Tibial nerve (tissue), 4 donors: ENCODE measurements around the gene SV2A. TPM values are rescaled to one million over a fixed set of nuclear protein-coding genes. Genes with fewer than 3 reads are reported as not detected.
"Not testable (repeated sequence)": the region's sequence is repeated elsewhere in the genome, so short reads cannot be mapped to it uniquely, and the experiment has no call there.

ENCODE experiments used
- DNase-seq, 2 donors: peaks; one replicate each; pipeline ENCODE4 v3.0.0-alpha.2; 2019; ENCODE audit warnings: low spot score in 2 of 2
- H3K27ac ChIP-seq, 4 donors: fragments of 200-600 bp; sonication (generic) in 3 of 4; one replicate each; pipeline ENCODE4 v1.5.1; 2017 to 2019; ENCODE audit warnings: mild to moderate bottlenecking in 1 of 4
- H3K27me3 ChIP-seq, 2 donors: fragments of 200-600 bp; sonication (generic) in 1 of 2; one replicate each; pipeline versions ENCODE4 v1.5.1 to v1.6.0; 2017 to 2019
- H3K36me3 ChIP-seq, 3 donors: fragments of 200-600 bp; sonication (generic); one replicate each; pipeline ENCODE4 v1.5.1; 2018 to 2019
- H3K4me1 ChIP-seq, 4 donors: fragments of 200-600 bp; sonication (generic) in 3 of 4; one replicate each; pipeline ENCODE4 v1.5.1; 2017 to 2019
- H3K4me3 ChIP-seq, 4 donors: fragments of 200-600 bp; sonication (generic) in 3 of 4; one replicate each; pipeline ENCODE4 v1.5.1; 2017 to 2019; ENCODE audit warnings: mild to moderate bottlenecking in 1 of 4, moderate library complexity in 1 of 4
- H3K9me3 ChIP-seq, 4 donors: fragments of 200-600 bp; sonication (generic) in 3 of 4; one replicate each; pipeline ENCODE4 v1.5.1; 2017 to 2019
- EP300 ChIP-seq, 2 donors: sonication (generic); formaldehyde crosslinking; IDR thresholded peaks; one replicate each; pipeline ENCODE4 v1.6.1; 2017; ENCODE audit warnings: antibody characterized with exemption in 2 of 2, mild to moderate bottlenecking in 1 of 2
- POLR2A ChIP-seq, 2 donors: fragments of 450-650 bp; IDR thresholded peaks; one replicate each; pipeline ENCODE4 v1.6.1; 2017; ENCODE audit warnings: antibody characterized with exemption in 2 of 2, mild to moderate bottlenecking in 2 of 2, moderate library complexity in 2 of 2
- WGBS, 2 donors: methylation state at CpG; one replicate each; pipeline ENCODE4 v1.1.5; 2018; 5-methylcytosine and 5-hydroxymethylcytosine counted together
- total RNA-seq, 4 donors: library from RNA; depleted of rRNA; stranded (reverse); fragments of >200 nt; gene quantifications; one replicate each; pipeline ENCODE4 v1.1.0, GENCODE V29; 2016
- TF ChIP-seq, protein P1 (sequence below), 5 experiments: fragments of 200-600 bp in 3 of 5; fragments of 450-650 bp in 2 of 5; sonication (generic) in 3 of 5; IDR thresholded peaks; one replicate each; pipeline ENCODE4 v1.5.1; 2016 to 2019; ENCODE audit warnings: antibody characterized with exemption in 5 of 5, mild to moderate bottlenecking in 3 of 5, moderate library complexity in 2 of 5

SV2A gene
- total RNA-seq, 4 donors from 2014 or later, result 0.66 to 2.7 (median 1.8) TPM

- peak; percentile 23 to 79 for DNase-seq
- peak overlapping the region; percentile 48 to 80 (median 66) for H3K27ac ChIP-seq
- no peak overlapping the region for H3K4me3 ChIP-seq
- H3K27me3 ChIP-seq, result no peaks in the 10 kb centered on the region
- 8 to 19% methylated on average over 3 of the region's 3 CpGs for WGBS, 2 donors
- peaks cover 0 to 37% (median 10%) of the 10 kb centered on the region in 4 donors for H3K4me1 ChIP-seq
- TF ChIP-seq EP300 (IDR thresholded peaks at IDR 0.05), result peak; percentile 31 to 40
- TF ChIP-seq, protein P1, sequence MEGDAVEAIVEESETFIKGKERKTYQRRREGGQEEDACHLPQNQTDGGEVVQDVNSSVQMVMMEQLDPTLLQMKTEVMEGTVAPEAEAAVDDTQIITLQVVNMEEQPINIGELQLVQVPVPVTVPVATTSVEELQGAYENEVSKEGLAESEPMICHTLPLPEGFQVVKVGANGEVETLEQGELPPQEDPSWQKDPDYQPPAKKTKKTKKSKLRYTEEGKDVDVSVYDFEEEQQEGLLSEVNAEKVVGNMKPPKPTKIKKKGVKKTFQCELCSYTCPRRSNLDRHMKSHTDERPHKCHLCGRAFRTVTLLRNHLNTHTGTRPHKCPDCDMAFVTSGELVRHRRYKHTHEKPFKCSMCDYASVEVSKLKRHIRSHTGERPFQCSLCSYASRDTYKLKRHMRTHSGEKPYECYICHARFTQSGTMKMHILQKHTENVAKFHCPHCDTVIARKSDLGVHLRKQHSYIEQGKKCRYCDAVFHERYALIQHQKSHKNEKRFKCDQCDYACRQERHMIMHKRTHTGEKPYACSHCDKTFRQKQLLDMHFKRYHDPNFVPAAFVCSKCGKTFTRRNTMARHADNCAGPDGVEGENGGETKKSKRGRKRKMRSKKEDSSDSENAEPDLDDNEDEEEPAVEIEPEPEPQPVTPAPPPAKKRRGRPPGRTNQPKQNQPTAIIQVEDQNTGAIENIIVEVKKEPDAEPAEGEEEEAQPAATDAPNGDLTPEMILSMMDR (IDR thresholded peaks at IDR 0.05), result peak; percentile 66 to 91 (median 73)
- no peak for TF ChIP-seq POLR2A (IDR thresholded peaks at IDR 0.05)
- H3K36me3 ChIP-seq, result peaks cover 0 to 72% (median 6%) of the 10 kb centered on the region in 3 donors
- H3K9me3 ChIP-seq, result peaks cover 0 to 5% (median 0%) of the 10 kb centered on the region in 4 donors
These were observed 44.5 kb upstream of the SV2A start for GRCh38 chr1:149962039-149962647.

DNA sequence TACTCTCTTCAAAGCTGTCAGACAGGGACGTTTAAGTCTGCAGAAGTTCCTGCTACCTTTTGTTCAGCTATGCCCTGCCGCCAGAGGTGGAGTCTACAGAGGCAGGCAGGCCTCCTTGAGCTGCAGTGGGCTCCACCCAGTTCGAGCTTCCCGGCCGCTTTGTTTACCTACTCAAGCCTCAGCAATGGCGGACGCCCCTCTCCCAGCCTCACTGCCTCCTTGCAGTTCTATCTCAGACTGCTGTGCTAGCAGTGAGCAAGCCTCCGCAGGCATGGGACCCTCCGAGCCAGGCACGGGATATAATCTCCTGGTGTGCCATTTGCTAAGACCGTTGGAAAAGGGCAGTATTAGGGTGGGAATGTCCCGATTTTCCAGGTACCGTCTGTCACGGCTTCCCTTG, 39.9 kb upstream of the SV2A start:
- H3K9me3 ChIP-seq, H3K27ac ChIP-seq, H3K4me3 ChIP-seq, H3K27me3 ChIP-seq, DNase-seq: not testable (repeated sequence)
- peaks cover 0 to 10% (median 4%) of the 10 kb centered on the region in 4 donors for H3K4me1 ChIP-seq
- peaks cover 0 to 51% (median 6%) of the 10 kb centered on the region in 3 donors for H3K36me3 ChIP-seq
- WGBS, 2 donors, result 95 to 96% methylated on average over 14 of the region's 14 CpGs

- no peaks in the 10 kb centered on the region for H3K4me1 ChIP-seq
- no peaks in the 10 kb centered on the region for H3K9me3 ChIP-seq
- DNase-seq, result no peak
- 71 to 85% methylated on average over 6 of the region's 6 CpGs for WGBS, 2 donors
- TF ChIP-seq, protein P1 (IDR thresholded peaks at IDR 0.05), result no peak
- TF ChIP-seq EP300 (IDR thresholded peaks at IDR 0.05) (no peak), POLR2A (IDR thresholded peaks at IDR 0.05) (no peak)
- no peak overlapping the region for H3K27ac ChIP-seq
- no peak overlapping the region for H3K4me3 ChIP-seq
- no peaks in the 10 kb centered on the region for H3K27me3 ChIP-seq
- peaks cover 0 to 62% (median 5%) of the 10 kb centered on the region in 3 donors for H3K36me3 ChIP-seq
These were observed 32.3 kb upstream of the SV2A start for GRCh38 chr1:149949911-149950310.

DNA sequence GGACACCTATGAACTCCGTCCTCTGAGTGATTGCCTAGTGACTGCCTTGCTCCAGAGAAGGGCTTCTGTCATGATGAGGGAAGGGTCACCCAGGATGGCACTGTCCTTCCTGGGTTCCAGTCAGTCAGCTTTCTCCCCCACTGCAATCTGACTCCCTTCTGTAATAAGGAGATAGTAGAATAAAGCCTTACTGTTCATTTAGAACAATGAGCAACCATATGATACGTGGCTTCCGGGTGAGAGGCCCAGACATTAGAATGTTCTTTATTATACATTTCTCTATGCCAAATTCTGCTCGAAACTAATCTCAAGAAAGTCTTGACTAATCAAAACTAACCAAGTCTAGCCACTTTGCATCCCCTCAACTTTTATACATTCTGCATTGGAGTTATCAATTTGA, 27.6 kb upstream of the SV2A start:
- H3K4me1 ChIP-seq, result peaks cover 0 to 9% (median 0%) of the 10 kb centered on the region in 4 donors
- no peak for DNase-seq
- no peaks in the 10 kb centered on the region for H3K27me3 ChIP-seq
- WGBS, 2 donors, result 62 to 67% methylated on average over 4 of the region's 4 CpGs
- no peak overlapping the region for H3K27ac ChIP-seq
- H3K36me3 ChIP-seq, result peaks cover 0 to 74% (median 13%) of the 10 kb centered on the region in 3 donors
- H3K9me3 ChIP-seq, result no peaks in the 10 kb centered on the region
- H3K4me3 ChIP-seq, result no peak overlapping the region
- TF ChIP-seq POLR2A (IDR thresholded peaks at IDR 0.05) (no peak), EP300 (IDR thresholded peaks at IDR 0.05) (no peak)
- TF ChIP-seq, protein P1 (IDR thresholded peaks at IDR 0.05), result no peak

DNA sequence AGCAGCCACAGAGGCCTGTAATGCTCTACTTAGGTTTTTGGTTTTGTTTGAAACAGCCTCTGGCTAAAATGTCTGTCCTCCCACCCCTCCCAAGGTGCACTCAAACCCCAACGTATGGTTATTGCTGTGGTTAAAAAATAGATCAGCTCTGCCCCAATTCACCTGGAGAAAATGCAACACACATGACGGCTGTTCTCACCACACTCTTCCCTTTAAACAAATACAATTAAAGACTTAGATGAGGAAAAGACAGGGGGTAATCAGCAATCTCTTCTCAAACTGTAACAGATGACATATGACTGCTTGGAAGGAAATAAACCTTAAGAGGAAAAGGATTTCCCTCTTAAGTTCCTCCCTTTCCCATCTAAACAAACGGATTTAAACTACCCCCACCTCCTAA, 25.2 kb upstream of the SV2A start:
- DNase-seq, result no peak
- Histone ChIP-seq H3K36me3 (peaks cover 0 to 51% (median 13%) of the 10 kb centered on the region in 3 donors), H3K4me3 (no peak overlapping the region), H3K4me1 (peaks cover 0 to 28% (median 11%) of the 10 kb centered on the region in 4 donors), H3K27me3 (no peaks in the 10 kb centered on the region), H3K9me3 (no peaks in the 10 kb centered on the region), H3K27ac (peak overlapping the region in 2 of 4 donors; percentile 12 to 44)
- 44 to 48% methylated on average over 3 of the region's 3 CpGs for WGBS, 2 donors
- TF ChIP-seq POLR2A (IDR thresholded peaks at IDR 0.05) (no peak), EP300 (IDR thresholded peaks at IDR 0.05) (no peak)
- TF ChIP-seq, protein P1 (IDR thresholded peaks at IDR 0.05), result no peak
